Neural cell (in vitro differentiated cells): ENCODE data around the gene BRD2.

Source experiments
- CTCF ChIP-seq: fragments of 450-650 bp; IDR thresholded peaks from 2 replicates; pipeline ENCODE4 v1.5.1; 2014; ENCODE audit warnings: antibody characterized with exemption, mild to moderate bottlenecking, moderate library complexity; ENCODE audit not compliant: poor library complexity, severe bottlenecking
- EP300 ChIP-seq: fragments of 450-650 bp; conservative IDR thresholded peaks from 2 replicates; pipeline ENCODE4 v1.6.1; 2014; ENCODE audit warnings: antibody characterized with exemption, mild to moderate bottlenecking, moderate library complexity; ENCODE audit not compliant: poor library complexity, severe bottlenecking
- TAF1 ChIP-seq: IDR thresholded peaks from 2 replicates; pipeline ENCODE4 v1.6.1; 2012; ENCODE audit warnings: low read depth

GRCh38 chr6:32952817-32953739 is 15.3 kb upstream of the BRD2 start, which contains the start of gene HLA-DMA:
- no peak for TF ChIP-seq TAF1
- TF ChIP-seq CTCF = peak; percentile 58
- no peak for TF ChIP-seq EP300
